ENCODE data around the gene CAPN2.

GRCh38 chr1:223739366-223740037, 27.2 kb downstream of the CAPN2 start:
- TF ChIP-seq PPARA (CRISPR knock-in tag; IDR thresholded peaks at IDR 0.05; ENCODE audit: borderline replicate concordance) = no peak
- no peak for TF ChIP-seq BACH2 (CRISPR knock-in tag; IDR thresholded peaks at IDR 0.05; ENCODE audit: borderline replicate concordance)
- TF ChIP-seq ZFP3 (CRISPR knock-in tag; IDR thresholded peaks at IDR 0.05) = no peak

Measured in SK-N-SH treated with all-trans-retinoic acid at 6 μM for 48 hours (cell line).